Right lobe of liver (tissue), 6 donors: ENCODE measurements around the gene TAGAP. TPM values are rescaled to one million over a fixed set of nuclear protein-coding genes. Genes with fewer than 3 reads are reported as not detected.

ENCODE experiments used
- ATAC-seq, 4 donors: fragments of 200-7000 bp; cut with Tn5 transposase; one replicate each; pipeline ENCODE4 v1.9.1; 2020; ENCODE audit warnings: mild to moderate bottlenecking in 4 of 4, moderate library complexity in 4 of 4
- DNase-seq, 3 donors: peaks; one replicate each; pipeline ENCODE4 v3.0.0-alpha.2; 2020
- H3K27ac ChIP-seq, 3 donors: fragments of 200-600 bp; one replicate each; pipeline ENCODE4 v1.8.0; 2022
- H3K27me3 ChIP-seq, 2 donors: fragments of 200-600 bp; one replicate each; pipeline ENCODE4 v1.8.0; 2022
- H3K36me3 ChIP-seq, 4 donors: fragments of 200-600 bp; sonication (generic) in 1 of 4; one replicate each; pipeline versions ENCODE4 v1.5.1 to v1.8.0; 2017 to 2022; ENCODE audit warnings: control low read depth in 1 of 4
- H3K4me1 ChIP-seq, 4 donors: fragments of 200-600 bp; sonication (generic) in 1 of 4; one replicate each; pipeline versions ENCODE4 v1.5.1 to v1.8.0; 2017 to 2022; ENCODE audit warnings: control low read depth in 1 of 4
- H3K4me3 ChIP-seq, 3 donors: fragments of 200-600 bp; one replicate each; pipeline ENCODE4 v1.8.0; 2022
- H3K9me3 ChIP-seq, 4 donors: fragments of 200-600 bp; sonication (generic) in 1 of 4; one replicate each; pipeline versions ENCODE4 v1.5.1 to v1.8.0; 2017 to 2022; ENCODE audit warnings: control low read depth in 1 of 4
- POLR2A ChIP-seq: fragments of 450-650 bp; IDR thresholded peaks from one replicate; pipeline ENCODE4 v1.6.1; 2017; ENCODE audit warnings: antibody characterized with exemption, mild to moderate bottlenecking
- WGBS: methylation state at CpG from one replicate; pipeline ENCODE4 v1.1.6; 2018; ENCODE audit warnings: low coverage, low lambda C conversion rate; ENCODE audit not compliant: insufficient coverage; ENCODE audit errors: missing lambda C conversion rate; 5-methylcytosine and 5-hydroxymethylcytosine counted together
- intact Hi-C, 2 donors: fragments of 100-400 bp; cut with DNase I; formaldehyde crosslinking; loops; one replicate each; pipeline versions ENCODE4 v1.11.2 to v1.14.1; 2022
- total RNA-seq, 6 experiments: library from RNA; depleted of rRNA in 2 of 6; stranded (reverse); fragments of >200 nt in 2 of 6; fragmentation: NEBNext Ultra II Directional in 3 of 6; extraction: Animal tissue kit (Norgen Biotek cat#: 25700) in 3 of 6; gene quantifications; one replicate each; pipeline versions ENCODE4 v1.1.0 to v1.2.4, GENCODE V29; 2016 to 2023
- TF ChIP-seq, protein P1 (sequence below), 4 donors: fragments of 200-600 bp in 3 of 4; fragments of 450-650 bp in 1 of 4; IDR thresholded peaks; one replicate each; pipeline versions ENCODE4 v1.5.1 to v1.8.0; 2016 to 2022; ENCODE audit warnings: antibody characterized with exemption in 4 of 4, mild to moderate bottlenecking in 2 of 4
- donor health status: DM: no; HTN: yes; CAD: no.
- donor health status: DM: no; HTN: no; CAD: no.
- donor health status: DM: no; HTN: no; CAD: no.
- donor health status: DM: no; HTN: yes; CAD: no.
- donor health status: DM: no; HTN: yes; CAD: no.

The TAGAP gene
- total RNA-seq, 6 experiments from 2014 or later = 0.13 to 1.8 (median 0.92) TPM

DNA sequence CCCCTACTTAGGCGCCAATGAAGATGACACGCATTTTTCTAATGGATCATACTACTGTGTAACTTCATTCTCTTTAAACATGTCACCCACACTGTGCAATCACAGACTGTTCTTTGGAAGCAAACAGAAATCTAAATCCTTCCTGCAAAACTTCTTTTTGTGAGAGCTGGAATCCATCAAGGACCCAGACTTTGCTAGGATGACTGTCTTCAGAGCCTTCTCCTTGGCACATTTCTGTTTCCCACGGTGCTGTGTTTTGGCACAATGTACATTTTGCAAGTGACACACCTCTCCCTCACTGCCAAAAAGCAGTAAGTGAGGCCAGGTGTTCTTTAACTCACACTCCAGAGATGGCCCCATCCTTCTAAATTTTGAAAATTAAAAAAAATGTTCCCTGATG is 21.7 kb upstream of the TAGAP start:
- DNase-seq (no peak), ATAC-seq (no peak)
- Histone ChIP-seq H3K27ac (no peak overlapping the region), H3K27me3 (no peaks in the 10 kb centered on the region), H3K9me3 (no peaks in the 10 kb centered on the region), H3K36me3 (no peaks in the 10 kb centered on the region), H3K4me1 (peaks cover 0 to 6% (median 0%) of the 10 kb centered on the region in 4 donors), H3K4me3 (no peak overlapping the region)
- 58% methylated on average over 3 of the region's 3 CpGs for WGBS
- intact Hi-C loops = no loop called here
- no peak for TF ChIP-seq POLR2A
- TF ChIP-seq, protein P1, sequence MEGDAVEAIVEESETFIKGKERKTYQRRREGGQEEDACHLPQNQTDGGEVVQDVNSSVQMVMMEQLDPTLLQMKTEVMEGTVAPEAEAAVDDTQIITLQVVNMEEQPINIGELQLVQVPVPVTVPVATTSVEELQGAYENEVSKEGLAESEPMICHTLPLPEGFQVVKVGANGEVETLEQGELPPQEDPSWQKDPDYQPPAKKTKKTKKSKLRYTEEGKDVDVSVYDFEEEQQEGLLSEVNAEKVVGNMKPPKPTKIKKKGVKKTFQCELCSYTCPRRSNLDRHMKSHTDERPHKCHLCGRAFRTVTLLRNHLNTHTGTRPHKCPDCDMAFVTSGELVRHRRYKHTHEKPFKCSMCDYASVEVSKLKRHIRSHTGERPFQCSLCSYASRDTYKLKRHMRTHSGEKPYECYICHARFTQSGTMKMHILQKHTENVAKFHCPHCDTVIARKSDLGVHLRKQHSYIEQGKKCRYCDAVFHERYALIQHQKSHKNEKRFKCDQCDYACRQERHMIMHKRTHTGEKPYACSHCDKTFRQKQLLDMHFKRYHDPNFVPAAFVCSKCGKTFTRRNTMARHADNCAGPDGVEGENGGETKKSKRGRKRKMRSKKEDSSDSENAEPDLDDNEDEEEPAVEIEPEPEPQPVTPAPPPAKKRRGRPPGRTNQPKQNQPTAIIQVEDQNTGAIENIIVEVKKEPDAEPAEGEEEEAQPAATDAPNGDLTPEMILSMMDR (IDR thresholded peaks at IDR 0.05) = no peak

DNA sequence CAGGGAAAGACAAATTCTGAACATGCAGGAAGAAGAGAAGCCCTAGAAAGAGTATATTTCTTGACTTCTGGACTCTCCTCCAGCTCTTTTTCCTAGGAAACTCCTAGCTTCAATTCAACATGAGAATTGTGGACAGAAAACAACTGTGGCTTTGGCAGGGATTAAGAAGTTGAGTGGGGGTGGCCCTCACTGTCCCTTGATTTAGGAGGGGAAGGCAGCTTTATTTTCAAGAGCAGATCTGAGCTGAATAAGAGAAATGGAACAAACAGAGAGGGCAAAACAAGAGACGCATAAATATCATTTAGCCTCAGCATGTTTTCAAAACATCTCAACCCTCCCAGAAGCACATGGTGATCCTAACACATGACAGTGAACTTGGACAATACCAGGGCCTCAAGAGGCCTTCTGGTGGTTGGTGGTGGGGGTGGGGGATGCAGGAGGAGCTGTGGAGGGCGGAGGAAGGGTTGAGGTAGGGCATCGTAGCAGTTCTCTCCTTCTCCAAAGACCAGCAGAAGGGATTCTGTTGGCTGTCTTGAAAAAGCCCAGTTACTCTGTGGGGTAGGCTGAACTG is 21.1 kb upstream of the TAGAP start:
- intact Hi-C loops = no loop called here
- H3K27ac ChIP-seq = no peak overlapping the region
- H3K4me1 ChIP-seq = peaks cover 0 to 6% (median 0%) of the 10 kb centered on the region in 4 donors
- ATAC-seq = no peak
- no peak for DNase-seq
- no peaks in the 10 kb centered on the region for H3K27me3 ChIP-seq
- H3K36me3 ChIP-seq = no peaks in the 10 kb centered on the region
- 81% methylated on average over 2 of the region's 3 CpGs for WGBS
- H3K9me3 ChIP-seq = no peaks in the 10 kb centered on the region
- no peak overlapping the region for H3K4me3 ChIP-seq
- TF ChIP-seq, protein P1 (IDR thresholded peaks at IDR 0.05) = no peak
- no peak for TF ChIP-seq POLR2A

DNA sequence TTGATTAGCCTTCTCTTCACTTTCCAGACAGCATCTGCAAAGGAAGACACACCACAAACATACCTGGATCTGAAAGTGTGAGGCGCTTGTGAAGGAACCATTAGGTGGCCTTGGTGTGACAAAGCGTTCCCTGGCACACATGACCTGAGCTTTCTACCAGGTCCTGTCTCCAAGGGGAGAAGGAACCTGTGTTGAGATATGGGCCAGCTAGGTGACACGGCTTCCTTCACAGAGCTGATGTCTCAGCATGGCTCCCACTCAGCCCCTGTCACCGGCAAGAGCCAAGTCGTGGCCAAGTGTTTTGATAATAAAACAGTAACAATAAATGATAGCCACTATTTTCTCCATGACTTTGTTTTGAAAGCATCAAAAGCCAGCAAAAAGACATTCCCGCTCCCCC is 20.3 kb upstream of the TAGAP start:
- 62% methylated on average over 4 of the region's 6 CpGs for WGBS
- Histone ChIP-seq H3K27me3 (no peaks in the 10 kb centered on the region), H3K27ac (no peak overlapping the region), H3K4me1 (peaks cover 0 to 6% (median 0%) of the 10 kb centered on the region in 4 donors), H3K4me3 (no peak overlapping the region), H3K36me3 (no peaks in the 10 kb centered on the region), H3K9me3 (no peaks in the 10 kb centered on the region)
- DNase-seq (no peak), ATAC-seq (no peak)
- intact Hi-C loops = no loop called here
- no peak for TF ChIP-seq POLR2A
- TF ChIP-seq, protein P1 (IDR thresholded peaks at IDR 0.05) = no peak

DNA sequence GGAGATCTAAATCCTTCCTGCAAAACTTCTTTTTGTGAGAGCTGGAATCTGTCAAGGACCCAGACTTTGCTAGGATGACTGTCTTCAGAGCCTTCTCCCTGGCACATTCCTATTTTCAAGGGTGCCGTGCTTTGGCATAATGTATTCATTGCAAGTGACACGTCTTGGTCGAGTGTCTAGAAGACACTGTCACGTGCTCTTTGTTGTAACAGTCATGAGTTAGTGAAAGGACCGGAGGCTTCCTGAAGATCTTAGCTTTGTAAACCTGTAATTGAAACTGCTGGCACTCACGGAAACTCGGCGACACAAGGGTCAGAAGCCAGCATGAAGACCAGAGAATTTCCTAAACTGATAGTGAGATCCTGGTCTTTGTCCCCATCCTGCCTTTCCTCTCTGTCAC is 19.7 kb upstream of the TAGAP start:
- H3K27ac ChIP-seq = no peak overlapping the region
- no peak overlapping the region for H3K4me3 ChIP-seq
- intact Hi-C loops = no loop called here
- DNase-seq (no peak), ATAC-seq (no peak)
- TF ChIP-seq, protein P1 (IDR thresholded peaks at IDR 0.05) = no peak
- TF ChIP-seq POLR2A = no peak
- peaks cover 0 to 6% (median 0%) of the 10 kb centered on the region in 4 donors for H3K4me1 ChIP-seq
- WGBS = 49% methylated on average over 7 of the region's 8 CpGs
- no peaks in the 10 kb centered on the region for H3K36me3 ChIP-seq
- H3K9me3 ChIP-seq = no peaks in the 10 kb centered on the region
- no peaks in the 10 kb centered on the region for H3K27me3 ChIP-seq
